ENCODE data around the gene DLG2.

DLG2 gene

DNA sequence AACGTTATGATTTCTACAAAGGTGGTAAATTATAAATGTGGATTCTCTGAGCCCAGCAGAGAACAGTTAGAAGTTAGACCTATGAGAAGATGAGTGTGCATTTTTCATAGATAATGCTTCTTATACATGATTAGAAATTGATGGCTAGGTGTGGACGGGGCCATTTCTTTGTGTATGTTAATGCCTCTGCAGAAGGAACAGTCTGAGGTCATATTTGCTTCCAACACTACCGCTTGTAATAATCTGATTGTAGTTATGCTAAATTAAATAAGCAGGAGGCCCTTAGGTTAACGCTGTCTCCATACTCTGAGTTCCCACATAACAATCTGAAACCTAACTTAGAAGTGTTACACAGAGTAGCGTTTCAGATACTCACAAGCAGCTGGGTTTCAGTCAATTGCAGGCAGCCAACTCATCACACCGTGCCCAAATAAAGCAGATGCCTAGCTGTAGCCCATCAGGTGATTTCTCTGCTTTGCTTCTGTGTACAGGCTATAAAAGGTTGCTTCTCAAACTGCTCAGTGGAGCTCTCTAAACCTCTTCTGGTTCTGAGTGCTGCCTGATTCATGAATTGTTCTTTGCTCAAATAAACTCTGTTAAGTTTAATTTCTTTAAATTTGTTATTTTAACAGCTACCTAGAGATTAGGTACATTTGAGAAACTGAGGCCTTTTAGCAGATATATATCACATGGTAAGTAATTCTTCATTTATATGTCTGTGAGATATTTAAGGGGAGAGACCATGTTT, 1702.2 kb downstream of the DLG2 start:
- TF ChIP-seq TEAD4 (IDR thresholded peaks at IDR 0.05) (no peak), CEBPB (IDR thresholded peaks at IDR 0.05) (no peak), ZBTB7A (IDR thresholded peaks at IDR 0.05; ENCODE audit: low read depth) (no peak), EP300 (IDR thresholded peaks at IDR 0.05; ENCODE audit: borderline replicate concordance) (no peak), FOXM1 (IDR thresholded peaks at IDR 0.05; ENCODE audit: borderline replicate concordance, low read depth) (no peak), TCF12 (IDR thresholded peaks at IDR 0.05; ENCODE audit: low read depth) (no peak), TAF1 (IDR thresholded peaks at IDR 0.05; ENCODE audit: low read depth) (no peak), YY1 (IDR thresholded peaks at IDR 0.05; ENCODE audit: low read depth) (no peak)
- TF ChIP-seq, protein P1, sequence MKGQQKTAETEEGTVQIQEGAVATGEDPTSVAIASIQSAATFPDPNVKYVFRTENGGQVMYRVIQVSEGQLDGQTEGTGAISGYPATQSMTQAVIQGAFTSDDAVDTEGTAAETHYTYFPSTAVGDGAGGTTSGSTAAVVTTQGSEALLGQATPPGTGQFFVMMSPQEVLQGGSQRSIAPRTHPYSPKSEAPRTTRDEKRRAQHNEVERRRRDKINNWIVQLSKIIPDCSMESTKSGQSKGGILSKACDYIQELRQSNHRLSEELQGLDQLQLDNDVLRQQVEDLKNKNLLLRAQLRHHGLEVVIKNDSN (IDR thresholded peaks at IDR 0.05), result no peak
- TF ChIP-seq, protein P2, sequence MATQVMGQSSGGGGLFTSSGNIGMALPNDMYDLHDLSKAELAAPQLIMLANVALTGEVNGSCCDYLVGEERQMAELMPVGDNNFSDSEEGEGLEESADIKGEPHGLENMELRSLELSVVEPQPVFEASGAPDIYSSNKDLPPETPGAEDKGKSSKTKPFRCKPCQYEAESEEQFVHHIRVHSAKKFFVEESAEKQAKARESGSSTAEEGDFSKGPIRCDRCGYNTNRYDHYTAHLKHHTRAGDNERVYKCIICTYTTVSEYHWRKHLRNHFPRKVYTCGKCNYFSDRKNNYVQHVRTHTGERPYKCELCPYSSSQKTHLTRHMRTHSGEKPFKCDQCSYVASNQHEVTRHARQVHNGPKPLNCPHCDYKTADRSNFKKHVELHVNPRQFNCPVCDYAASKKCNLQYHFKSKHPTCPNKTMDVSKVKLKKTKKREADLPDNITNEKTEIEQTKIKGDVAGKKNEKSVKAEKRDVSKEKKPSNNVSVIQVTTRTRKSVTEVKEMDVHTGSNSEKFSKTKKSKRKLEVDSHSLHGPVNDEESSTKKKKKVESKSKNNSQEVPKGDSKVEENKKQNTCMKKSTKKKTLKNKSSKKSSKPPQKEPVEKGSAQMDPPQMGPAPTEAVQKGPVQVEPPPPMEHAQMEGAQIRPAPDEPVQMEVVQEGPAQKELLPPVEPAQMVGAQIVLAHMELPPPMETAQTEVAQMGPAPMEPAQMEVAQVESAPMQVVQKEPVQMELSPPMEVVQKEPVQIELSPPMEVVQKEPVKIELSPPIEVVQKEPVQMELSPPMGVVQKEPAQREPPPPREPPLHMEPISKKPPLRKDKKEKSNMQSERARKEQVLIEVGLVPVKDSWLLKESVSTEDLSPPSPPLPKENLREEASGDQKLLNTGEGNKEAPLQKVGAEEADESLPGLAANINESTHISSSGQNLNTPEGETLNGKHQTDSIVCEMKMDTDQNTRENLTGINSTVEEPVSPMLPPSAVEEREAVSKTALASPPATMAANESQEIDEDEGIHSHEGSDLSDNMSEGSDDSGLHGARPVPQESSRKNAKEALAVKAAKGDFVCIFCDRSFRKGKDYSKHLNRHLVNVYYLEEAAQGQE (IDR thresholded peaks at IDR 0.05; ENCODE audit: low read depth), result no peak
- TF ChIP-seq, protein P3, sequence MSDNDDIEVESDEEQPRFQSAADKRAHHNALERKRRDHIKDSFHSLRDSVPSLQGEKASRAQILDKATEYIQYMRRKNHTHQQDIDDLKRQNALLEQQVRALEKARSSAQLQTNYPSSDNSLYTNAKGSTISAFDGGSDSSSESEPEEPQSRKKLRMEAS (IDR thresholded peaks at IDR 0.05), result no peak

DNA sequence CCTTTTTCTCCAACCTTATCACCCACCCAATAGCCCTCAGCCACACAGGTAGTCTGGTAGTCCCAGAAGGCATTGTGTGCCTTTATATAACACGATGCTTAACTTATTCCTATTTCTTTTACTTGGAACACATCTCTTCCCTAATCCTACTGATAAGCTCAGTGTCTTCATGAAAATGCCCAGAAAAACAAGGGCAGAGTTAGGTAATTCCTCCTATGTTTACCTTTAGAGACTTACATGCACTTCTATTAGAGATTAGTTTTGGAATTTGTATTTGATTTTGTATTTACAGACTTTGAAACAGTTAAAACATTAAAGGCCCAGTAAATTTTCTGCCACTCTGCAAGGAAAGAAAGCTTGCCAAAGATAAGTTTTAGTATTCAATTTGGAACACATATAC, 1703.2 kb downstream of the DLG2 start:
- TF ChIP-seq, protein P1 (IDR thresholded peaks at IDR 0.05), result no peak
- TF ChIP-seq FOXM1 (IDR thresholded peaks at IDR 0.05; ENCODE audit: borderline replicate concordance, low read depth) (no peak), TEAD4 (IDR thresholded peaks at IDR 0.05) (no peak), TAF1 (IDR thresholded peaks at IDR 0.05; ENCODE audit: low read depth) (no peak), CEBPB (IDR thresholded peaks at IDR 0.05) (no peak), RAD21 (IDR thresholded peaks at IDR 0.05; ENCODE audit: low read depth) (no peak), ZBTB7A (IDR thresholded peaks at IDR 0.05; ENCODE audit: low read depth) (no peak), EGR1 (IDR thresholded peaks at IDR 0.05) (no peak), TCF12 (IDR thresholded peaks at IDR 0.05; ENCODE audit: low read depth) (no peak), CREB1 (IDR thresholded peaks at IDR 0.05; ENCODE audit: low read depth) (no peak)

DNA sequence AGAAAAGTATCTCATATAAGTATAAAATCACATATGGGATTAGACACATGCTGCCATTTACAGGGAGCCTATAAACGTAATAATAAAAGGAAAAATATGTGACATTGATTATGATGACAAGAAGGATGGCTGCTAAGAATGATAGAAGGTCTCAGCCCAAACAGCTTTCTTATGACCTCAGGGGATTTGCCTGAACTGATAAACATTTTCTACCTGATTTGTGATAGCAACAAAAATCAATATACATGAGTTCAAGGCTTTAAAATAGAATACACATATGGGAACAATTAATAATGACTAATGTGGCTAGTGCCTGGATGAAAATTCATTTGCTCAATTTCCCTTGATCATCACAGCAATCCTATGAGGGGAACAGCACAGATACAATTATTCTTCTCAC, 1704.2 kb downstream of the DLG2 start:
- TF ChIP-seq CREB1 (IDR thresholded peaks at IDR 0.05; ENCODE audit: low read depth), result no peak

DNA sequence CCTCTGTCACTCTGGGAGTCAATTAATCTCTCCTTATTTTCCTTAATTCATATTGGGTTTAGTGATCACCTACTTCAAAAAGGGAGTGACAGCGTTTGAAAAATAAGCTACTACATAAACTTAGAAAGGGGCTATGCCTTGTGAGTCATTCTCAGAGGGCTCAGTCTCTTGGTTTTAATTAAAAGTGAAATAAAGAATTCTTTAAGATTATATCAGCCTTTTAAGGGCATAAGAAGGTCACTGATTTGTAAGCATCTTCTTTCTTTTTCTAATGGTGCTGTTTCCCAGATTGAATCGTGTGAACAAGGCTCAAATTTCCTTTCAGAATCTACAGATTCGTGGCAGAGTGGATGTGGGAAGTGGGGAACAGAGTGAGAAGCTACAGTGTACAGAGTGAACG, 1704.8 kb downstream of the DLG2 start:
- no peak for TF ChIP-seq CREB1 (IDR thresholded peaks at IDR 0.05; ENCODE audit: low read depth)
- TF ChIP-seq, protein P2 (IDR thresholded peaks at IDR 0.05; ENCODE audit: low read depth), result no peak
- TF ChIP-seq, protein P3 (IDR thresholded peaks at IDR 0.05), result no peak
- TF ChIP-seq EGR1 (IDR thresholded peaks at IDR 0.05), result no peak
- TF ChIP-seq TAF1 (IDR thresholded peaks at IDR 0.05; ENCODE audit: low read depth), result no peak
- no peak for TF ChIP-seq TCF12 (IDR thresholded peaks at IDR 0.05; ENCODE audit: low read depth)
- TF ChIP-seq FOXM1 (IDR thresholded peaks at IDR 0.05; ENCODE audit: borderline replicate concordance, low read depth), result no peak
- no peak for TF ChIP-seq EP300 (IDR thresholded peaks at IDR 0.05; ENCODE audit: borderline replicate concordance)
- TF ChIP-seq RAD21 (IDR thresholded peaks at IDR 0.05; ENCODE audit: low read depth), result no peak
- no peak for TF ChIP-seq CEBPB (IDR thresholded peaks at IDR 0.05)
- no peak for TF ChIP-seq TEAD4 (IDR thresholded peaks at IDR 0.05)
- TF ChIP-seq NFIC (IDR thresholded peaks at IDR 0.05), result no peak
- TF ChIP-seq YY1 (IDR thresholded peaks at IDR 0.05; ENCODE audit: low read depth), result no peak
- TF ChIP-seq, protein P1 (IDR thresholded peaks at IDR 0.05), result no peak
- TF ChIP-seq ZBTB7A (IDR thresholded peaks at IDR 0.05; ENCODE audit: low read depth), result no peak

DNA sequence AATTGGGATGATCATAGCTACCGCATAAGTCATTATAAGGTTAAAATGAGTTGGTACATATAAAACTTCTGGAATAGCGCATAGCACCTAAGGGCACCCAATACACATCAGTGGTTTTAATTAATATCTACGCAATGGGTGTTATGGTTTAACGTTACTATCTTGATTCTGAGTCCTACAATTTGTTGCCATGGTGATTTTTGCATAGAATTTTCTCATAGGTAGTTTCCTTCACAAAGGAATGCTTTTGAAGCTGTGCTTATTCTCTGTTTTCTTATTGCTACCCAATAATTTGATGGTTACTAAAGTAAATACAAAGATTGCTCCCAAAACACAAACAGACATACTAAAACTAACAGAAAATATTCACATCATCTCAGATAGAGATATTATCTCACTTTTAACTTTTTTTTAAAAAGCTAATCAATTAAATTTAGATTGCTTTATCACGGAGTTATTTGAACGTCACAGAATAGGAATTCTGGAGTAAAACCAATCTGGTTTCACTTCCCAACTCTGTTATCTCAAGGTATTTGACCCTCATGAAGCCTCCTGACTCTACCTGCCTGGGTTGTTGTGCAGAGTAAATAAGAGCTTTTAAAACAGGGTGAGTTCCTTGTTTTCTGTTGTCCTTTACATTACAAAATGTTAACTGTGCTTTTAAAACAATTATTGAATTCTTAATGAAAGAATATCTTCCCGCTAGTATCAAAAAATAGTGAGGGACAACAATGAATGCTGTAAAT, 1705.5 kb downstream of the DLG2 start:
- no peak for TF ChIP-seq CREB1 (IDR thresholded peaks at IDR 0.05; ENCODE audit: low read depth)
- TF ChIP-seq, protein P2 (IDR thresholded peaks at IDR 0.05; ENCODE audit: low read depth), result no peak
- TF ChIP-seq TEAD4 (IDR thresholded peaks at IDR 0.05), result no peak
- TF ChIP-seq TAF1 (IDR thresholded peaks at IDR 0.05; ENCODE audit: low read depth), result no peak
- no peak for TF ChIP-seq YY1 (IDR thresholded peaks at IDR 0.05; ENCODE audit: low read depth)
- TF ChIP-seq NFIC (IDR thresholded peaks at IDR 0.05), result no peak
- TF ChIP-seq FOXM1 (IDR thresholded peaks at IDR 0.05; ENCODE audit: borderline replicate concordance, low read depth), result no peak
